GM18508 (cell line): ENCODE measurements around the gene CDH2.

ENCODE experiments used
- ATAC-seq: cut with Tn5 transposase; IDR thresholded peaks from one replicate; pipeline ENCODE4 v1.9.1; 2021; ENCODE audit warnings: moderate number of reproducible peaks; ENCODE audit not compliant: insufficient read depth, unreplicated experiment

The CDH2 gene

DNA sequence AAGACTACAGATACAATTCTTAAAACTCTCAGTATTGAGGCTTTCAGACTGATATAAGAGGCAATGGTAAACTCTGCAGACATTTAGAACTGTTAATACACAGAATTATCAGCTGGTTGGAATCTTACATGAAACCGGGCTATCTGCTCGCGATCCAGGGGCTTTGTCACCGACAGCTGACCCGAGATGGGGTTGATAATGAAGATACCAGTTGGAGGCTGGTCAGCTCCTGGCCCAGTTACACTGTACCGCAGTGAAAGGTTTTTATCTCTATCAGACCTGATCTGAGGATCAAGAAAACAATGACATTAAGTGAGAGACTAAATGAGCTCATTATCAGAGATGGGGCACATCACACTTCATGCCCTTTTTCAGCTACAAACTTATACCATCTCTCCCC lies 167.3 kb downstream of the CDH2 start:
- no peak for ATAC-seq

DNA sequence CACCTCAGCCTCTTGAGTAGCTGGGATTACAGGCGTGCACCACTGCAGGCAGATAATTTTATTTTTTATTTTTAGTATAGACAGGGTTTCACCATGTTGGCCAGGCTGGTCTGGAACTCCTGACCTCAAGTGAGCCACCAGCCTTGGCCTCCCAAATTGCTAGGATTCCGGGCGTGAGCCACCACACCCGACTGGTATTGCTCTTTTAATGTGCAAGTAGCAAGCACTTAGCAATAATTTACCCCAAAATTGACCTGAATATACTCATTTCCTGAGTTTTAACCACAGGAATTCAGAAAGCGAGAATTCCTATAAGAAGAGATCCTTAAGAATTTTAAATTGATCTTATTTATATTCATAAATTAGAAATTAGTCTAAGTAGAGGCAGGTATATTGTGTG lies 169.1 kb downstream of the CDH2 start:
- no peak for ATAC-seq

GRCh38 chr18:28005164-28005563 lies 171.8 kb downstream of the CDH2 start:
- no peak for ATAC-seq

- no peak for ATAC-seq
These were observed 172.3 kb downstream of the CDH2 start for GRCh38 chr18:28004606-28005005.

GRCh38 chr18:28003451-28003850 lies 173.5 kb downstream of the CDH2 start:
- no peak for ATAC-seq

DNA sequence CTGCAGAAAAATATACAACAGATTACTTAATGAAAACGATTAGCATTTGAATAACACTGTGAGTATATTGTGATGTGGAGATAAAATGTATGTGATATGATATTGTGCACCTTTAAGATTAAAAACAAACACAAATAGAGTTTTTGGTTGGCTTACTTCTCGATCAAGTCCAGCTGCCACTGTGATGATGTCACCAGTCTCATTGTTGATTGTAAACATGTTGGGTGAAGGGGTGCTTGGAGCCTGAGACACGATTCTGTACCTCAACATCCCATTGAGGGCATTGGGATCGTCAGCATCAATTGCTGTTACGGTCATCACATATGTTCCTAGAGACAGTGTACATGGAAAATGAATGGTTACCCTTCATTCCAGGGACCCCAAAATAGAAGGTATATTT lies 174.1 kb downstream of the CDH2 start:
- ATAC-seq = no peak

DNA sequence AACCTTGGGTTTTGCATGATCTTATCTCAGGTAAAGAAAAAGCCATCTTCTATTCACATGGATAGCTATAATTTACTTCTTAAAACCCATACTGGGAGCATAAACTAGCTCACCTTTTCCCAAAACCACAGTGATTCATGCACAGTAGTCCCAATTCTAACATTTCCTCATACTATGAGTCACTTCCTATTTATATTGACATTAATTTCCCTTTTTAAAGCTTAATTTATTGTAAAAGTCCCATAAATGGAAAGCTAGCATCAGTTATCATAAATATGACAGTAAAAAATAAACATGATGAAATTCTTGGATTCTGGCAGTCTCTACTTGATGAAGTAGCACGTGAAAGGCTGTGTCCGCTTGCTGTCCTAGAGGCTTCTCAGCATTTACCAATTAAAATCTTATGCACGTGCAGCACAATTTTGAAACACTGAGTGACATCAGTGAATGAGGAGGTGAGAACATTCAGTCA lies 180.1 kb downstream of the CDH2 start:
- ATAC-seq = no peak

GRCh38 chr18:27995770-27996502 lies 181.0 kb downstream of the CDH2 start:
- ATAC-seq = no peak

- no peak for ATAC-seq
These were observed 182.4 kb downstream of the CDH2 start for GRCh38 chr18:27994571-27994970.

GRCh38 chr18:27991391-27991790 lies 185.5 kb downstream of the CDH2 start:
- no peak for ATAC-seq

- ATAC-seq = no peak
These were observed 191.1 kb downstream of the CDH2 start for GRCh38 chr18:27985832-27986231.

GRCh38 chr18:27983780-27984179 lies 193.2 kb downstream of the CDH2 start:
- no peak for ATAC-seq

- ATAC-seq = no peak
These were observed 200.0 kb downstream of the CDH2 start for GRCh38 chr18:27976806-27977408.

- ATAC-seq = no peak
These were observed 206.6 kb downstream of the CDH2 start for GRCh38 chr18:27970321-27970720.

DNA sequence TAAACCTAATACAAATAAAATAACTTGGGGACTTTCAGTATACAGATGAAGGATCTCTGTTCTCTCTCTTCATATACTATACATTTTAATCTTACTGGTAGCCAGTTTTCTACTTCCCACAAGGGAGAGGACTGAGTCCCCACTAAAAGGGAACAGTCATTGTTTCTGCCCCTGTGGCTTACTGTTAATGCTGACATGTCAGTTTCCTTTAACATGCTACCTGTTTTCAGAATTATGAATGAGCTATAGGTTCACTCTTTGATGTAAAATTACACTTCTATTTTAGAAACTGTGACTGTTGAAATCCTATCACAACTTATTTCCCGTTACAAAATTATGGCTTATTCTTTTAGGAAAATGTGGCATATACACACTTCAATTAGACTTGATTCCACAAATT lies 207.7 kb downstream of the CDH2 start:
- ATAC-seq = no peak

DNA sequence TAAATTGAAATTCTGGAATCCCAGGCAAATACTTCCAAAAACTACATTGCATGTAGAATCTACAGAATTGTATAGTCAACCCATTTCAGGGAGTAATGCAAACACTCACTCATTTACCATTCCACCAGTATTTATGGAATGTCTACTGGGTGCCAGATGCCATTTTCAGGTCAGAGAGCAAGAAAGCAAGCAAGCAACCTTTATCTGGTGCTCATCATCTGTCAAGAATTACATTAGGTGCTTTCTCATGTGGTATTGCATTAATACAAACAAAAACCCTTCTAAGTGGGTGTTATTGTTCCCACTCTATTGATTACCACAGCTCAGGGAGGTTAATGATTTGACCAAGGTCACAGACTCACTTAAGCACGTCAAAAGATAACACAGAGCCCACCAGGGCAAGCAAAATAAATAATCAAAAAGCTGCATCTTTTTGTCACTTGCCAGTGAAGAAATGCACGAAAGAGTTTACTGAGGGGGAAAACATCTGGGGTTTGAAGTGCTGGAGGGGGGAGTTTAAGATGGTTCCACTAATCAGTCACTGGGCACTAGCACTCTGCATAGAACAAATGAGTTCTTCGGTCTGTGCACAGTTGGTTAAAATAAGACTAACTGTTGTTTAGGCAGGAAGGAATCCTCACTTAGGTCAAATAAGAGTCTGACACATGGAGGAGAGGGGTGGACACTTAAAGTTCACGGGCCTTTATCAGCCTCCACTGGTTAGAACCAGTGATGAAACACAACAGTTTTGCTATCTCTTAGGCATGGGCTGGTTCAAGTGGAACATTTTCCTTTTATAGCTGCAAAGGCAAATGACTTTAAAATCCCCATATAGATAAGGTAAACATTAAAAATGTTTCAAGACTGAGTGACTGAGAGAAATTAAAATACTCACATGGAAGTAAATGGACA lies 208.8 kb downstream of the CDH2 start:
- ATAC-seq = no peak

DNA sequence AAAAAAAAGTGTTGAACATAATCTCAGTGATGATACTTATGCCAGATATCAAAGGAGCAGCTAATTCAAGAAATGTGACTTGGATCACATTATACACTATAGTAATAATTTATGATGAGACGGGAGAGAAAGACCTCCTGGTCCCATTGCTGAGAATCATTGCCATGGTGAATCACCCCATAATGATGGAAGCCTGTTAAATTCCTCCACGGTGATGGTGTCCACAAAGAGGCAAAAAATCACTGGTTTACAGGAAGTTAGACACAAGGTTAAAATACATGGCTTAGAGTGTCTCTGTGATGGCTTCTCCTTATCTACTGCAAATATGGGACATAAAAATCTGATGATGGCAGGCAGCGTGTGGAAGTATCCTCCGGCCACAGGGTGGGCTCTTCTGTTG lies 210.0 kb downstream of the CDH2 start:
- no peak for ATAC-seq

DNA sequence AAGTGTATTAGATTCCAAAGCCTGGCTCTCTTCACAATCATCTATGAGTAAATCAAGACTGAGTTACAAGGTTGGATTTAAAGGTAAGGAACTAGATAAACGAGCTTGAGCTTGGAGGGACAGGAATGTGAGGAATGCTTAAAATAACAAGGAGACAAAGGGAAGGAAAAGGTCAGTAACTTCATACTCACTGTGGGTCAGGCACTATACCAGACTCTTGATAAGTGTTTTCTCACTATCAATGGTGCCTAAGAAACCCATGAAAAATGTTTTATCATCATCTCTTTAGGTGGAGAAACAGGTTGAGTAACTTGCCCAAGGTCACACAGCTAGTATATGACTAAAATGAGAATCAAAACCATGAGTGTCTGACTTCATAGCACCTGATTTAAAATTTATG lies 212.1 kb downstream of the CDH2 start:
- no peak for ATAC-seq

DNA sequence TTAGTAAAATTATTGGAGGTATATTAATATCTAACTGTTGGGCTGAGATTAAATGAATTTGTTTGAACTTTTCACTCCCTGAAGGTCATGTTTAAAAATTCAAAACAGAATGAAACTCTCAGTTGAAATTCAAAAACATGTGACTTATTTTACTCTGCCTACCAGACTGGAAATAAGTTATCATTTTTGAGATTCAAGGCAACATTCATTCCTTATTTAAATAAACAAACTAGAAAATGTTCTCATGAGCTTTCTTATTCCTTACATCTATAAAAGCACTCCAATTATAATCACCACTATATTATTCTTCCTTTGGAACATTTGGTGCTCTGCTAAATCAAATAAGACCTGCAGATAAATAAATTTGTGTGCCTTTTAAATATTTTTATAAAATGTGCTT lies 217.8 kb downstream of the CDH2 start:
- no peak for ATAC-seq

DNA sequence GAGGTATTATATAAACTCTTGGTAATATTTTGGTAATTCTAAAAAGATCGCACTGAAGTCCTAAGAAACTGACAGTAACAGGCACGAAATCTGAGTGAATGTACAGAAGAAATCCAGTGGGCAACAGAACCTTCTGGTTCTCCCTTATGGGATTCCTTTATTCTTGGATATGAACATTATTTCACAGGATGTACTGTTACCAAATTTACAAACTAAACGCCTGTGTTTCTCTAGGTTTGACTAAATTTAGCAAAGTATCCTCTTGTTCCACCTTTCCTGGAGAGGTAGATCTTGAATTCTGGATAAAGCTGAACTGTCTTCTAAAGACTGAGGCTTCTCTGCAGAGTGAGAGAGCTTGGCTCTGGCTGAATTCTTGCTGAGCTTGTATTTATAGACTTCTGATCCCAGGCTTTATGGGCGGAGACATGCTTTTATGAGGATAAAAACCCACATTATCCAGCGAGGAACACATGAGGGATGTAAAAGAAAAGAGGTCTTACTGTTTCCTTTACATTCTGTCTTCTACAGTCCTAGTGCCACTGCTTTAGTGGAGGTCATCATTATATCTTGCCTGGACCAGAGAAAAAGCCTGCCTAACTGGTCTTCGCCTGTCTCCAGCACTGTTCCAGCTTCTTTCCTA lies 220.8 kb downstream of the CDH2 start:
- no peak for ATAC-seq

DNA sequence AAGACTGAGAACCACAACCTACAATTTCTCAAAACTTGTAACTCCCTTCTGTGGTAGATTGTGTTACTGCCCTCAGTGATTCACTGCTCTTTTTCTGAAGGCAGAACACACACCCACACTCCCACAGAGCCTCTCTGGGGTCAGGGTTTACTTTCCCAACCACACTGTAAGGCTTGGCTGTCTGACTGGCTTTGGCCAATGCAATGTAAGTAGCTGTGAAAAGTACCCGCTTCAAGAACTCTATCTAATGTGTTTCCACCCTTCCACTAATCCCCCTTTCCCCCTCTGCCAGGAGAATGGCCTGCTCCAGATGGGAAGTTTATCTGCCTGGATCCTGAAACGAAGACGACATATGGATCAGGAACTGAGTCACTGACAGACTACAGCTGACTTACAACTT lies 222.7 kb downstream of the CDH2 start:
- ATAC-seq = no peak
